ENCODE measurements around the gene MINDY4. TPM values are rescaled to one million over a fixed set of nuclear protein-coding genes. Genes with fewer than 3 reads are reported as not detected.
A peak's percentile ranks its signal among the peaks of the same experiment; 100 is the strongest.

Gene MINDY4
- total RNA-seq, 1 donor from 2014 or later, result 6.3 TPM

DNA sequence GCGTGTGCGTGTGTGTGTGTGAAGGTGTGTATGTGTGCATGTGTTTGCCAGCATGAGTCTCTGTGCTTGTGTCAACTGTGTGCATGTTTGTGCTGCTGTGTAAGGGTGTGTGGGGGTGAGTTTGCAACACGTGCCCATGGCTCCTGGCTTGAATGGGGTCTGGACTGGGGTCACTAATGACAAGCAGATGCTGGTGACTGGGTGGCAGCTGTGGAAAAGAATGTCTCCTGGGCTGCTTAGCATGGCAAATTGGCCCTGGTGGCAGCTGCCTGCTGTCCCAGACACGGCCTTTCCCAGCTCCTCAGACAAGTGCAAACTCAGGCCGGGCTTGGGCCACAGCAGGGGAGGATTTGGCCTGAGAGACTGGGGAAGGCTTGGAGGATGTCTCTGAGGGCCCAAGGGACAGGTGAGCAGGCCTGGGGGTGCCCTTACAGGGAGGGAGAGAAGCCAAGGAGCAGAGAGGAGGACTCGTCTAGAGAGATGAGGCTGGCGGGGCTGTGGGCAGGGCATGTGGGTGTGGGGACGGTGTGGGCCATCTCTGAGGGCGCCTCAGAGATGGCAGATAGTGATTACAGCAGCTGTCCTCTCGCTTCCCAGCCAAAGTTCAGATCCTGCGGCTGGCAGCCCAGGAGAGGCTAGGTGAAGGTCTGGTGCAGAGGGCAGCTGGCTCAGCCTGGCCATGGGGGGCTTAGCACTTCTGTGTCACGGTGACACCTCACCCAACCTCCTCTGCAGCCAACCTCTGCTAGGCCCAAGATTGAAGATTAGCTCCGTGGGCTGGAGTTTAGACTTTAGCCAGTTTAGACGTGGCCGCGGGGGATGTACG is 142.0 kb downstream of the MINDY4 start:
- no peak for DNase-seq (ENCODE audit: low spot score)
- peak overlapping the region; percentile 62 for H3K4me3 Mint-ChIP-seq (ENCODE audit: unreplicated experiment)
- peaks cover 40% of the 10 kb centered on the region for H3K4me1 Mint-ChIP-seq (ENCODE audit: low read depth)
- H3K27ac Mint-ChIP-seq (ENCODE audit: unreplicated experiment), result peak overlapping the region; percentile 49
- no peaks in the 10 kb centered on the region for H3K36me3 Mint-ChIP-seq (ENCODE audit: low read depth)
- no peaks in the 10 kb centered on the region for H3K9me3 Mint-ChIP-seq (ENCODE audit: low read depth)
- TF ChIP-seq, protein P1, sequence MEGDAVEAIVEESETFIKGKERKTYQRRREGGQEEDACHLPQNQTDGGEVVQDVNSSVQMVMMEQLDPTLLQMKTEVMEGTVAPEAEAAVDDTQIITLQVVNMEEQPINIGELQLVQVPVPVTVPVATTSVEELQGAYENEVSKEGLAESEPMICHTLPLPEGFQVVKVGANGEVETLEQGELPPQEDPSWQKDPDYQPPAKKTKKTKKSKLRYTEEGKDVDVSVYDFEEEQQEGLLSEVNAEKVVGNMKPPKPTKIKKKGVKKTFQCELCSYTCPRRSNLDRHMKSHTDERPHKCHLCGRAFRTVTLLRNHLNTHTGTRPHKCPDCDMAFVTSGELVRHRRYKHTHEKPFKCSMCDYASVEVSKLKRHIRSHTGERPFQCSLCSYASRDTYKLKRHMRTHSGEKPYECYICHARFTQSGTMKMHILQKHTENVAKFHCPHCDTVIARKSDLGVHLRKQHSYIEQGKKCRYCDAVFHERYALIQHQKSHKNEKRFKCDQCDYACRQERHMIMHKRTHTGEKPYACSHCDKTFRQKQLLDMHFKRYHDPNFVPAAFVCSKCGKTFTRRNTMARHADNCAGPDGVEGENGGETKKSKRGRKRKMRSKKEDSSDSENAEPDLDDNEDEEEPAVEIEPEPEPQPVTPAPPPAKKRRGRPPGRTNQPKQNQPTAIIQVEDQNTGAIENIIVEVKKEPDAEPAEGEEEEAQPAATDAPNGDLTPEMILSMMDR (IDR thresholded peaks at IDR 0.05), result no peak
- peaks cover 2% of the 10 kb centered on the region for H3K27me3 Mint-ChIP-seq (ENCODE audit: low read depth)

DNA sequence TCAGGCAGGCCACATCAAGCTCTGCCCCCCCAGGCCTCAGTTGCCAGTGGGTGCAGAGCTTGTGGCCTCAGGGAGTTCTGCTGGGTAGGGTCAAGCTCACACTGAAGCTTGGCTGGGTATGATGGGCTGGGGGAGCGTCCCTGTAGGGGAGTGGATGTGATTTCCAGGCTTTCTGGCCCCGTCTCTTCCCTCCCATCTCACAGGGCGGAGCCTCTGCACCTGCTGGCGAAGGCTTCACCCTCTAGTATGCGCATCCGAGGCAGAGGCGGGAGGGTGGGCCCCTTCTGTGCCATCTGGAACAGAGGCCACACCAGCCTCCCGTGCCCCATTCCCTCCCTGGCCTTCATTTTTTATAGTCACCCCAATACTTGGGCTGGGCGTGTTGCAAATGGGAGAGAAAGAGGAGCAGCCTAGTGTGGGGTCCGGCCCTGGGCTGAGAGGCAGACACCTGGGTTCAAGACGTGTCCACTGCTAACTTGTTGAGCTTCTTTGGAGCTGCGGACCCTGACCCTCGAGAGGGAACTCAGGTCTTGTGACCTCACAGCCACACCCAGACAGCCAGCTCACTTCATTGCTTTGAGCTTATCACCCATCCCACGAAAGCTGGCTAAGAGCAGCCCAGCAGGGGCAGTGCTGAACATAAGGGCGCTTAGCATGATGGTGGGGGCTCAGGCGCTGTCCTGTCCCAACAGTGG is 142.8 kb downstream of the MINDY4 start:
- TF ChIP-seq, protein P1 (IDR thresholded peaks at IDR 0.05), result no peak
- H3K4me3 Mint-ChIP-seq (ENCODE audit: unreplicated experiment), result peak overlapping the region; percentile 62

DNA sequence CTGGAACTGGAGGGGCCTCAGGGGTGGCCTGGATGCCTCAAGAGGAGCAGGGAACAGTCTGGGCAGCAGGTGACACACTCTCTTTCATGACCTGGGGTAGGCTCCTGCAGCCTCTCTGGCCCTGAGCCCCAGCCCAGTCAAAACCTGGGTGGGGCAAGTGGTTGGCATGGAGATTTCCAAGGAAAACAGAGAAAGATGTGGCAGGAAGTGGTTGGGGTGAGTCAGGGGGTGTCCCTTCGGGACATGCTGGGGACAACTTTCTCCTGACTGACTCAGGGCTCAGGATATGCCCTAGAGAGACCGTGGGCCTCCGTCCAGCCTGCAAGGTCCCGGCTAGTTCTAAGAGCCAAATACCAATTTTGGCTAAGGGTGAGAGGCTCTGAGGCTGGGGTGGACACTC is 143.4 kb downstream of the MINDY4 start:
- H3K4me3 Mint-ChIP-seq (ENCODE audit: unreplicated experiment), result peak overlapping the region; percentile 36
- peaks cover 2% of the 10 kb centered on the region for H3K27me3 Mint-ChIP-seq (ENCODE audit: low read depth)
- no peaks in the 10 kb centered on the region for H3K9me3 Mint-ChIP-seq (ENCODE audit: low read depth)
- peak overlapping the region; percentile 86 for H3K27ac Mint-ChIP-seq (ENCODE audit: unreplicated experiment)
- H3K4me1 Mint-ChIP-seq (ENCODE audit: low read depth), result peaks cover 40% of the 10 kb centered on the region
- no peak for DNase-seq (ENCODE audit: low spot score)
- H3K36me3 Mint-ChIP-seq (ENCODE audit: low read depth), result no peaks in the 10 kb centered on the region
- TF ChIP-seq, protein P1 (IDR thresholded peaks at IDR 0.05), result no peak

More for the DNA sequence above, 142.8 kb downstream of the MINDY4 start:
- Mint-ChIP-seq H3K9me3 (ENCODE audit: low read depth) (no peaks in the 10 kb centered on the region), H3K36me3 (ENCODE audit: low read depth) (no peaks in the 10 kb centered on the region), H3K27me3 (ENCODE audit: low read depth) (peaks cover 2% of the 10 kb centered on the region), H3K4me1 (ENCODE audit: low read depth) (peaks cover 40% of the 10 kb centered on the region), H3K27ac (ENCODE audit: unreplicated experiment) (peak overlapping the region; percentile 86)
- DNase-seq (ENCODE audit: low spot score), result no peak

DNA sequence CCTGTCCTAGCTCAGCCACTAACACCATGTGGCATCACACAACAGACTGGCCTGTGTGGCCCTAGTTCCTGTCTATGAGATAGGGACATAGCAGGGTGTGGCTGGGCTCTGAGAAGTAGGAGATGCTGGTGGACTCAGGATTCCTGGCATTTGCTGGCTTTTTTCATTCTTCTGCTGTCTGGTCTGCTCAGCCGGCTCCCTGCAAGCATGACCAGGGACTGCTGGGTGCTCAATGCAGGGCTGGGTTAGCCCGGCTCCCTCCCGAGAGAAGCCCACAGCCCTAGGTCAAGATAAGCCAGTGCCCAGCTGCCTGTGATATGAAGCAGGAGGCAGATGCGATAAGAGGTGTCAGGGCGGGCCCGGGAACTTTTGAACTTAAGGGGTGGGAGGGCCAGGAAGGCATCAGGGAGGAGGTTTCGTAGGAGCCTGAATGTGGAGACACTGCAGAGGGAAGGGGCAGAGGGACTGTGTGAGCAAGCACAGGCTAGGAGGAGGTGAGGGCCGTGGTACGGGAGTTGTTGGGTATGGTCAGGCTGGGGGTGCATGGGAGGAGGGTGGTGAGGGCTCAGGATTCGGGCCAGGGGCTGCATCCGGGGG is 143.9 kb downstream of the MINDY4 start:
- Mint-ChIP-seq H3K27me3 (ENCODE audit: low read depth) (peaks cover 2% of the 10 kb centered on the region), H3K36me3 (ENCODE audit: low read depth) (no peaks in the 10 kb centered on the region), H3K9me3 (ENCODE audit: low read depth) (no peaks in the 10 kb centered on the region), H3K27ac (ENCODE audit: unreplicated experiment) (peak overlapping the region; percentile 86), H3K4me1 (ENCODE audit: low read depth) (peaks cover 46% of the 10 kb centered on the region), H3K4me3 (ENCODE audit: unreplicated experiment) (peak overlapping the region; percentile 4)
- DNase-seq (ENCODE audit: low spot score), result no peak
- TF ChIP-seq, protein P1 (IDR thresholded peaks at IDR 0.05), result no peak

DNA sequence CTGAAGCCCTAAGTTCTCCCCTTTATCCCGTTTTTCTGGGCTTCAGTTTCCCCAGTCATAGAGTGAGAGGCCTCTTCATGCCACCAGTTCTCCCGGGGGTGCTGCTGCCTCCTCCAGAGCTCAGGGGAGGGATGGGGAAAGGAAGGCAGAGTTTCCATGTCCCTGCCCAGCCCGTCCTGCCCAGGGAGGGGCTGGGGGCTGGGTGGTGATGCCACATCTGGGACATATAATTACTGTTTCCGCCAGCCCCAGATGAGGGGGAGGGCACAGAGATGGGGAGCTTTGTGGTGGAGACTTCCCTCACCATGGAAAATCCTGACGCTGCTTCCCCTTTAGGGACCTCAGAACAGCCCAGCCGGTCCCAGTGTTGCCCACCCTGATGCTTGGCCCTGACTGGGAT is 144.5 kb downstream of the MINDY4 start:
- DNase-seq (ENCODE audit: low spot score), result no peak
- H3K4me1 Mint-ChIP-seq (ENCODE audit: low read depth), result peaks cover 49% of the 10 kb centered on the region
- no peak overlapping the region for H3K4me3 Mint-ChIP-seq (ENCODE audit: unreplicated experiment)
- TF ChIP-seq, protein P1 (IDR thresholded peaks at IDR 0.05), result no peak
- no peaks in the 10 kb centered on the region for H3K27me3 Mint-ChIP-seq (ENCODE audit: low read depth)
- H3K36me3 Mint-ChIP-seq (ENCODE audit: low read depth), result no peaks in the 10 kb centered on the region
- H3K9me3 Mint-ChIP-seq (ENCODE audit: low read depth), result no peaks in the 10 kb centered on the region
- H3K27ac Mint-ChIP-seq (ENCODE audit: unreplicated experiment), result no peak overlapping the region

Measured in chondrocyte (in vitro differentiated cells).